Esophagus muscularis mucosa (tissue), 4 donors: ENCODE measurements around the gene ZBTB7C.

Source experiments
- EP300 ChIP-seq: sonication (generic); formaldehyde crosslinking; IDR thresholded peaks from one replicate; pipeline ENCODE4 v1.6.1; 2017; ENCODE audit warnings: antibody characterized with exemption
- POLR2AphosphoS5 ChIP-seq, 2 donors: sonication (generic); formaldehyde crosslinking; IDR thresholded peaks; one replicate each; pipeline ENCODE4 v1.6.1; 2017; ENCODE audit warnings: antibody characterized with exemption in 2 of 2
- TF ChIP-seq, protein P1 (sequence below), 3 experiments: fragments of 200-600 bp in 2 of 3; fragments of 450-650 bp in 1 of 3; sonication (generic) in 2 of 3; IDR thresholded peaks; one replicate each; pipeline ENCODE4 v1.5.1; 2017 to 2019; ENCODE audit warnings: antibody characterized with exemption in 3 of 3, mild to moderate bottlenecking in 2 of 3, moderate library complexity in 1 of 3

DNA sequence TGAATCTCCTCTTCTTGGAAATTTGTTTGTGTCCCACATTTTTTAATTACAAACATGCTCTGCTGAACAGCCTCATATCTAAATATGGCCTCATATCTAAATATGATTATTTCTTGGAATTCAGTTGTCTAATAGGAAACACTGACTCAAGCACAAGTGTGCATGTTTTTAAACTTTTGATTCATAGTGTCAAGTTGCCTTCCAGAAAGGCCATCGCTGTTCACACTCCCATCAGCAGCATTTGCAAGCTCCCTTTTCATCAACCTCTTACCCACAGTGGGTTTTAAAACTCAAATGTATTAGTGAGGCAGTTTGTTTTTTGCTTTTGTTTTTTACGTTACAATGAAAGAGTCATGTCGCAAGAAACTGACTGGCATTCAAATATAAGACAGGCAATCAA lies 413.5 kb downstream of the ZBTB7C start:
- TF ChIP-seq, protein P1, sequence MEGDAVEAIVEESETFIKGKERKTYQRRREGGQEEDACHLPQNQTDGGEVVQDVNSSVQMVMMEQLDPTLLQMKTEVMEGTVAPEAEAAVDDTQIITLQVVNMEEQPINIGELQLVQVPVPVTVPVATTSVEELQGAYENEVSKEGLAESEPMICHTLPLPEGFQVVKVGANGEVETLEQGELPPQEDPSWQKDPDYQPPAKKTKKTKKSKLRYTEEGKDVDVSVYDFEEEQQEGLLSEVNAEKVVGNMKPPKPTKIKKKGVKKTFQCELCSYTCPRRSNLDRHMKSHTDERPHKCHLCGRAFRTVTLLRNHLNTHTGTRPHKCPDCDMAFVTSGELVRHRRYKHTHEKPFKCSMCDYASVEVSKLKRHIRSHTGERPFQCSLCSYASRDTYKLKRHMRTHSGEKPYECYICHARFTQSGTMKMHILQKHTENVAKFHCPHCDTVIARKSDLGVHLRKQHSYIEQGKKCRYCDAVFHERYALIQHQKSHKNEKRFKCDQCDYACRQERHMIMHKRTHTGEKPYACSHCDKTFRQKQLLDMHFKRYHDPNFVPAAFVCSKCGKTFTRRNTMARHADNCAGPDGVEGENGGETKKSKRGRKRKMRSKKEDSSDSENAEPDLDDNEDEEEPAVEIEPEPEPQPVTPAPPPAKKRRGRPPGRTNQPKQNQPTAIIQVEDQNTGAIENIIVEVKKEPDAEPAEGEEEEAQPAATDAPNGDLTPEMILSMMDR (IDR thresholded peaks at IDR 0.05): no peak
- TF ChIP-seq POLR2AphosphoS5 (IDR thresholded peaks at IDR 0.05) (no peak), EP300 (no peak)
